SU-DHL-6 (cell line): Measurements from ENCODE around the gene ZNF644.
"Not testable (repeated sequence)": the region's sequence is repeated elsewhere in the genome, so short reads cannot be mapped to it uniquely, and the experiment has no call there.

Source experiments
- H2AFZ ChIP-seq: fragments of 200-600 bp; sonication (generic); 2 replicates; pipeline ENCODE4 v1.6.1; 2014; ENCODE audit warnings: low read depth, mild to moderate bottlenecking, moderate library complexity, mixed read lengths, antibody characterized with exemption, low read length; ENCODE audit not compliant: severe bottlenecking
- H3F3A ChIP-seq: fragments of 200-600 bp; shearing (Covaris generic); 2 replicates; pipeline ENCODE4 v1.6.0; 2016; ENCODE audit warnings: antibody characterized with exemption, mild to moderate bottlenecking; ENCODE audit not compliant: insufficient read depth
- H3K27ac ChIP-seq: fragments of 200-600 bp; sonication (generic); 2 replicates; pipeline ENCODE4 v1.5.1; 2016; ENCODE audit warnings: low read depth, mild to moderate bottlenecking, low read length, moderate library complexity, mixed read lengths
- H3K27me3 ChIP-seq: fragments of 200-600 bp; sonication (generic), shearing (Covaris generic); 2 replicates; pipeline ENCODE4 v1.6.0; 2014; ENCODE audit warnings: mild to moderate bottlenecking, low read length
- H3K36me3 ChIP-seq: fragments of 200-600 bp; sonication (generic); 2 replicates; pipeline ENCODE4 v1.6.1; 2014; ENCODE audit warnings: mild to moderate bottlenecking, low read length, mixed read lengths
- H3K4me2 ChIP-seq: fragments of 300-600, 200-600 bp; shearing (Covaris generic), sonication (generic); 2 replicates; pipeline ENCODE4 v1.6.0; 2014; ENCODE audit warnings: low read length, low read depth, mild to moderate bottlenecking; ENCODE audit not compliant: poor library complexity, severe bottlenecking
- H3K4me3 ChIP-seq: fragments of 200-600 bp; sonication (generic); 2 replicates; pipeline ENCODE4 v1.5.1; 2014; ENCODE audit warnings: antibody characterized with exemption, low read length, mild to moderate bottlenecking, mixed read lengths; ENCODE audit not compliant: insufficient read depth, poor library complexity, severe bottlenecking
- H3K79me2 ChIP-seq: fragments of 200-600 bp; sonication (generic); 2 replicates; pipeline ENCODE4 v1.6.1; 2014; ENCODE audit warnings: mild to moderate bottlenecking, low read length, moderate library complexity; ENCODE audit not compliant: insufficient read depth
- H3K9ac ChIP-seq: fragments of 200-600 bp; sonication (generic); 2 replicates; pipeline ENCODE4 v1.7.0; 2014; ENCODE audit warnings: mild to moderate bottlenecking, low read length
- H3K9me2 ChIP-seq: fragments of 200-600 bp; sonication (generic); replicated peaks from 2 replicates; pipeline ENCODE4 v1.6.1; 2014; ENCODE audit warnings: low read length; ENCODE audit not compliant: insufficient read depth
- H3K9me3 ChIP-seq: fragments of 200-600 bp; sonication (generic); 2 replicates; pipeline ENCODE4 v1.6.1; 2014; ENCODE audit warnings: low read length, mixed read lengths; ENCODE audit not compliant: insufficient read depth
- H4K20me1 ChIP-seq: fragments of 200-600 bp; sonication (generic); 2 replicates; pipeline ENCODE4 v1.6.1; 2014; ENCODE audit warnings: low read depth, mild to moderate bottlenecking, antibody characterized with exemption, low read length, moderate library complexity, mixed read lengths
- EZH2phosphoT487 ChIP-seq: fragments of 200-600 bp; sonication (generic), shearing (Covaris generic); conservative IDR thresholded peaks from 2 replicates; pipeline ENCODE4 v1.6.1; 2018; ENCODE audit warnings: mild to moderate bottlenecking, antibody characterized with exemption, low read length, moderate library complexity, mixed read lengths
- TF ChIP-seq, protein P1 (sequence below): fragments of 200-600 bp; sonication (generic); IDR thresholded peaks from one replicate; pipeline ENCODE4 v1.5.1; 2017; ENCODE audit warnings: antibody characterized with exemption, mild to moderate bottlenecking, low read length, moderate library complexity; ENCODE audit not compliant: insufficient read depth, poor library complexity, severe bottlenecking

Gene ZNF644

DNA sequence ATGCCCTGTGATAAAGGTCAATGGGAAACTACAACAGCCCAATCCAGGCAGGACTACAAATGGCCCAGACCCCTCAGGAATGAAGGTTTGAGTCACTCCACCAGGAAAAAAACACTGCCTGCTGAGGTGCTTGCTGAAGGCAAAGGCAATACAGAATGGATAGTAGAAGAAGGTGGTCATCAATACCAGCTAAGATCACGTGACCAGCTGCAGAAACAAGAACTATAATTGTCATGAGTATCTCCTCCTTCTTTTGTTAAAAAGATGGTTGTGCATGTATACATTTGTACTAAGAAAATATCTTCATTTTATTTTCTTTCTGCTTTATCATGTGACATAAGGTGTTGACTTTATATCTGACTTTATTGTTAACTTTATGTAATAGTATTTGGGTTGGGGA lies 23.4 kb upstream of the ZNF644 start:
- no peak for TF ChIP-seq EZH2phosphoT487
- TF ChIP-seq, protein P1, sequence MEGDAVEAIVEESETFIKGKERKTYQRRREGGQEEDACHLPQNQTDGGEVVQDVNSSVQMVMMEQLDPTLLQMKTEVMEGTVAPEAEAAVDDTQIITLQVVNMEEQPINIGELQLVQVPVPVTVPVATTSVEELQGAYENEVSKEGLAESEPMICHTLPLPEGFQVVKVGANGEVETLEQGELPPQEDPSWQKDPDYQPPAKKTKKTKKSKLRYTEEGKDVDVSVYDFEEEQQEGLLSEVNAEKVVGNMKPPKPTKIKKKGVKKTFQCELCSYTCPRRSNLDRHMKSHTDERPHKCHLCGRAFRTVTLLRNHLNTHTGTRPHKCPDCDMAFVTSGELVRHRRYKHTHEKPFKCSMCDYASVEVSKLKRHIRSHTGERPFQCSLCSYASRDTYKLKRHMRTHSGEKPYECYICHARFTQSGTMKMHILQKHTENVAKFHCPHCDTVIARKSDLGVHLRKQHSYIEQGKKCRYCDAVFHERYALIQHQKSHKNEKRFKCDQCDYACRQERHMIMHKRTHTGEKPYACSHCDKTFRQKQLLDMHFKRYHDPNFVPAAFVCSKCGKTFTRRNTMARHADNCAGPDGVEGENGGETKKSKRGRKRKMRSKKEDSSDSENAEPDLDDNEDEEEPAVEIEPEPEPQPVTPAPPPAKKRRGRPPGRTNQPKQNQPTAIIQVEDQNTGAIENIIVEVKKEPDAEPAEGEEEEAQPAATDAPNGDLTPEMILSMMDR = no peak
- no peaks in the 10 kb centered on the region for H3K36me3 ChIP-seq
- H2AFZ ChIP-seq = no peak overlapping the region
- no peak overlapping the region for H3K9ac ChIP-seq
- H3K4me2 ChIP-seq = no peak overlapping the region
- H3K27me3 ChIP-seq = no peaks in the 10 kb centered on the region
- H3K79me2 ChIP-seq = no peaks in the 10 kb centered on the region
- no peaks in the 10 kb centered on the region for H3K9me2 ChIP-seq
- H3K9me3 ChIP-seq = no peaks in the 10 kb centered on the region
- no peak overlapping the region for H3K27ac ChIP-seq
- H3K4me3 ChIP-seq = no peak overlapping the region
- no peaks in the 10 kb centered on the region for H3F3A ChIP-seq
- H4K20me1 ChIP-seq = no peaks in the 10 kb centered on the region

DNA sequence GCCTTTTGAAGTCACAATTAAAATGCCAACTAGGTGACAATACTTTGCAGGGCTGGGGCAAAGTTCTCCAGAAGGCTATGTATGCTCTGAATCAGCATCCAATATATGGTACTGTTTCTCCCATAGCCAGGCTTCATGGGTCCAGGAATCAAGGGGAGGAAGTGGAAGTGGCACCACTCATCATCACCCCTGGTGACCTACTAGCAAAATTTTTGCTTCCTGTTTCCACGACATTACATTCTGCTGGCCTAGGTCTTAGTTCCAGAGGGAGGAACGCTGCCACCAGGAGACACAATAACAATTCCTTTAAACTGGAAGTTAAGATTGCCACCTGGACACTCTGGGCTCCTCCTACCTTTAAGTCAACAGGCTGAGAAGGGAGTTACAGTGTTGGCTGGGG lies 22.9 kb upstream of the ZNF644 start:
- not testable (repeated sequence) for H3F3A ChIP-seq, H4K20me1 ChIP-seq, H3K79me2 ChIP-seq, H3K4me3 ChIP-seq, H3K27ac ChIP-seq, H3K9me2 ChIP-seq, H3K27me3 ChIP-seq, H3K36me3 ChIP-seq, H2AFZ ChIP-seq, H3K4me2 ChIP-seq, H3K9me3 ChIP-seq, H3K9ac ChIP-seq

DNA sequence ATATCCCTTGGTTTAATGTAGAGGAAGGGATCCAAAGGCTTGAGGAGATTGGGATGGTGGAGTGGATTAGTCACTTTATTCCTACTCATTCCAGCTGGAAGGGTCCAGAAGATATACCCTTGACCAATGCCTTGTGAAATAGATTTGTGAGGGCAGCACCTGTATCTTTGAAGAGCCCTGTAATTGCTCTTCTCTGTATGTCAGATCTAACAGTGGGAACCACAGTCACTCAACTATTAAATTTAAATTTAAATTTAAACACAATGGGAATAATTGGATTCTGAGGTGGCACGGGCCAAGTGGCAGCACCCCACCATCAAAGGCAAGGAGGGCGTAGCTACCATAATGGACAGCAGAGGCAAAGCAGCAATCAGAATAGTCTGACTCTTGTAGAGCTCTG lies 20.5 kb upstream of the ZNF644 start:
- not testable (repeated sequence) for H3K9me2 ChIP-seq, H3K79me2 ChIP-seq, H3K9me3 ChIP-seq, H3F3A ChIP-seq, H2AFZ ChIP-seq, H3K4me2 ChIP-seq, H3K4me3 ChIP-seq, H4K20me1 ChIP-seq, H3K36me3 ChIP-seq, H3K27me3 ChIP-seq, H3K9ac ChIP-seq, H3K27ac ChIP-seq

DNA sequence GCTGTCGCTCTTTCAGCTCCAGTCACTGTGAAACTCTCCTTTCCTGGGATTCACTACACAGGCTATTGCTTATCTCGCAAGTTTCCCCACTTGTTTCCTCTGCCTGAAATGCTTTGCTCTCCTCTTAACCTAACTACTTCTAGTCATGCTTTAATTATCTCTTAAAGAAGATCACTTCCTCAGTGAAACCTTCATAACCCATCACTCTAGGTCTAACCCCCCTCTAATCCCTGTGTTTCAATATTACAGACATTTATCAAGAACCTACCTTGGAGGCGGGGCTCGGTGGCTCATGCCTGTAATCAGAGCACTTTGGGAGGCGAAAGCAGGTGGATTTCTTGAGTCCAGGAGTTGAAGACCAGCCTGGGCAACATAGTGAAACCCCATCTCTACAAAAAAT lies 16.7 kb upstream of the ZNF644 start:
- H3F3A ChIP-seq = no peaks in the 10 kb centered on the region
- no peaks in the 10 kb centered on the region for H3K9me2 ChIP-seq
- no peaks in the 10 kb centered on the region for H3K27me3 ChIP-seq
- no peaks in the 10 kb centered on the region for H3K9me3 ChIP-seq
- no peak overlapping the region for H3K9ac ChIP-seq
- no peaks in the 10 kb centered on the region for H4K20me1 ChIP-seq
- H3K36me3 ChIP-seq = no peaks in the 10 kb centered on the region
- H3K4me3 ChIP-seq = no peak overlapping the region
- H3K4me2 ChIP-seq = no peak overlapping the region
- no peak overlapping the region for H2AFZ ChIP-seq
- no peaks in the 10 kb centered on the region for H3K79me2 ChIP-seq
- TF ChIP-seq, protein P1 = no peak
- TF ChIP-seq EZH2phosphoT487 = no peak
- H3K27ac ChIP-seq = no peak overlapping the region
